D721Med (cell line): ENCODE data around the gene RIMS4.
A peak's percentile ranks its signal among the peaks of the same experiment; 100 is the strongest.

Source experiments
- DNase-seq: peaks from one replicate; pipeline ENCODE4 v3.0.0; 2011; ENCODE audit warnings: low spot score; ENCODE audit not compliant: insufficient read length
- FAIRE-seq: peaks from 2 replicates; lab custom pipeline; 2011; peaks lifted over from hg19 to GRCh38; lab: Jason Lieb, UNC
- TF ChIP-seq, protein P1 (sequence below): IDR thresholded peaks from 2 replicates; pipeline ENCODE4 v1.5.1; 2012; ENCODE audit warnings: mild to moderate bottlenecking, control low read depth; ENCODE audit not compliant: insufficient read depth; ENCODE audit errors: missing control alignments

Gene RIMS4

DNA sequence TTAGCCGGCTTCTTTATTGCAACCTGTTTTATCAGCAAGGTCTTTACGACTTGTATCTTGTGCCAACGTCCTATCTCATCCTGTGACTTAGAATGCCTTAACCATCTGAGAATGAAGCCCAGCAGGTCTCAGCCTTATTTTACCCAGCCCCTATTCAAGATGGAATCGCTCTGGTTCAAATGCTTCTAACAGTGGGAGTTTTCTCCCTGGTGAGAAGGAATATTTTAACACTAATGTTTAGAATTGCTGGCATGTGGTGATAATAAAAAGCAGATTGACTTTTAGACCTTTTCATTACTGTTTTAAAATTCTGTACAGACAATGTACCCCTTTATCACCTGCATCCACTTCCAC, 74.6 kb downstream of the RIMS4 start:
- TF ChIP-seq, protein P1, sequence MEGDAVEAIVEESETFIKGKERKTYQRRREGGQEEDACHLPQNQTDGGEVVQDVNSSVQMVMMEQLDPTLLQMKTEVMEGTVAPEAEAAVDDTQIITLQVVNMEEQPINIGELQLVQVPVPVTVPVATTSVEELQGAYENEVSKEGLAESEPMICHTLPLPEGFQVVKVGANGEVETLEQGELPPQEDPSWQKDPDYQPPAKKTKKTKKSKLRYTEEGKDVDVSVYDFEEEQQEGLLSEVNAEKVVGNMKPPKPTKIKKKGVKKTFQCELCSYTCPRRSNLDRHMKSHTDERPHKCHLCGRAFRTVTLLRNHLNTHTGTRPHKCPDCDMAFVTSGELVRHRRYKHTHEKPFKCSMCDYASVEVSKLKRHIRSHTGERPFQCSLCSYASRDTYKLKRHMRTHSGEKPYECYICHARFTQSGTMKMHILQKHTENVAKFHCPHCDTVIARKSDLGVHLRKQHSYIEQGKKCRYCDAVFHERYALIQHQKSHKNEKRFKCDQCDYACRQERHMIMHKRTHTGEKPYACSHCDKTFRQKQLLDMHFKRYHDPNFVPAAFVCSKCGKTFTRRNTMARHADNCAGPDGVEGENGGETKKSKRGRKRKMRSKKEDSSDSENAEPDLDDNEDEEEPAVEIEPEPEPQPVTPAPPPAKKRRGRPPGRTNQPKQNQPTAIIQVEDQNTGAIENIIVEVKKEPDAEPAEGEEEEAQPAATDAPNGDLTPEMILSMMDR: no peak
- no peak for FAIRE-seq
- DNase-seq: no peak

DNA sequence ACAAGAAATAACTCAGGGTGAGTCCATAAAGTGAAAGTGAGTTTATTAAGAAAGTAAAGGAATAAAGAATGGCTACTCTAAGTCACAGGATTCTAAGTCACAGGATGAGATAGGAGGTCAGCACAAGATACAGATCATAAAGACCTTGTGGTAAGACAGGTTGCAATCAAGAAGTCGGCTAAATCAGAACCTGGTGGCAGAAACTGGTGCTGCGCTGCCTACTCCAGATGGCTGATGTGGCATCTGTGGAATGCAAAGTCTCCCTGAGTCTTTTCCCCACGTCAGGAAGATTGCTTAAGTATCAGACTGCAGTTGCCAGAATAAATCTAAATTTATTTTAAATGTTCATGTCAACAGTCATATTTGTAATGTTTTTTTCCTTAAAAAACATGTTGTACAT, 75.4 kb downstream of the RIMS4 start:
- TF ChIP-seq, protein P1: no peak
- no peak for DNase-seq

DNA sequence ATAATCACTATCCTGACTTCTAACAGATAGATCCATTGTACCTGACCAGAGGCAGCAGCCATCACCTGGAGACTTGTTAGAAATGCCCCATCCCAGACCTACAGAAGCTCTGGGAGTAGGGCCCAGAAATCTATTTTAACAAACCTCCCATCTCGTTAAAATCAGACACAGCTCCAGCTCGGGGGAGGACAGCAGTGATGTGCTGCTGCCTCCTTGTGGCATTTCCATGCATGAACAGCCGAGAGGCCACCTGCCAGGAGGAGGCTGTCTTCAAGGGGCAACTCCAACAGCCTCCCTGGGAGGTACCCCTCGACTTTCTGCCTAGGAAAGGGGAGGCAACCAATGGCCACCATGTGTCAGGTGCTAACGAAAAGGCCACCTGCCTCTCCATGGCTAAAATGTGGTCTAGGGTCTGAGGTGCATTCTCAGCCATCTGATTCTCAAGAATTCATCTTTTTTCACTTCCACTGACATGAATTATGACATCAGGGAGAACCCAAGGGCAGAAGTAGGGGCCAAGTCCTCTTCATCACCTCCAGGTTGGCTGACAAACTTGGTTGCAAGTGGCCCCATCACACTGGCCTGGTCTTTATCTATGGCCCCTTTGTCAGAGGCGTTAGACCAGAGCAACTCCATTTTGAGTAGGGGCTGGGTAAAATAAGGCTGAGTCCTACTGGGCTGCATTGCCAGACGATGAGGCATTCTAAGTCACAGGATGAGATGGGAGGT, 76.8 kb downstream of the RIMS4 start:
- FAIRE-seq (no peak), DNase-seq (no peak)
- TF ChIP-seq, protein P1: peak; percentile 95

More for the DNA sequence above, 75.4 kb downstream of the RIMS4 start:
- FAIRE-seq: no peak

DNA sequence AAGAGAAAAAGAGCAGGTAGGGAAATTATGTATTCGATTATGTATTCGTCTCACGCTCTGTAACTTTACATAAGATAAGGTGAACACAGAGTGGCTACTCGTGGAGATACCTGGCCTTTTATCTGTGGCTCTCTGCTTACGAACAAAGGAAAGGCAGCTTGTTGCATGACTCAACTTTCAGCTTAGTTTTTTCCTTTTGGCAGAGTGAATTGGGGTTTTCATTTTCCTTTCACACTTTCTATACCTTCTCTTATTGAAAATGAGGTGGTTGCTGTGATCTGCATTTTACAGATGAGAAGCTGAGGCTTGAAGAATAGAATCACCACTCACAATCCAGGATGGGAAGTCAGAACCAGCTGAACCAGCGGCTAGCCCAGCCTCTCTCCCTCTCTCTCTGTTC, 78.0 kb downstream of the RIMS4 start:
- FAIRE-seq (no peak), DNase-seq (no peak)
- TF ChIP-seq, protein P1: no peak

DNA sequence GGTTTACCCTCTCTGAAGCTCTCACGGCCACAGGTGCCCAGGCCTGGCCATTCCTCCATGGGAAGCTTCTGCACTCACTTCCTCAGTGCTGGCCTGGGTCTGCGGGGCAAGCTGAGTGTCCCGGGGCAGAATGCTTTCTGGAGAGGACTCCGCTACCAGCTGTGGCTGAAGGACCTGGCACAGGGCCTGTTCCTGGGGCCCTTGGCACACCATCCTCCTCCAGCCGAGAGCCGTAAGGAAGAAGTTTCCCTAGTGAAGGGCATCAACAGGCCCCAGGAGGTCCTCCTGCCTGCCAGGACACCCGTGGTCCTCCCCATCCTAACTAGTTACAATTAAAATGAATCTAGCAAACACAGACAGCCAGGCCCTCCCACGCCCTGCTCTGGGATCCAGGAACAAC, 78.7 kb downstream of the RIMS4 start:
- no peak for DNase-seq
- FAIRE-seq: no peak
- TF ChIP-seq, protein P1: no peak

DNA sequence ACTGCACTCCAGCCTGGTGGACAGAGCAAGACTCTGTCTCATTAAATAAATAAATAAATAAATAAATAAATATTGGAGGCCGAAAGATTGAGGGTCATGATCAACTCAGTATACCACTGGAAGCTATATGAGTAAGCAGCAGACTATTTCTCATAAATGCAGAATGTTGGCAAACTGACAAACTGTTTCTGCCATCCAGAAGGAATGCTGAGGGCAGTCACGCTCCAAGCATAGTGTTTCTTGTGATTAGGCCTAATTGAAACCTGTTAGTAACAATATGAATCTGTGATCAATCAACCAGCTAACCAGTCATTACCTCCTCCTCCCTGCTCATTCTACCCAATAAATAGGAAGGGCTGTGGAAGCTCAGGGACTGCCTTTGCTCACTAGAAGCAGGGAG, 79.9 kb downstream of the RIMS4 start:
- DNase-seq (no peak), FAIRE-seq (no peak)
- TF ChIP-seq, protein P1: no peak

DNA sequence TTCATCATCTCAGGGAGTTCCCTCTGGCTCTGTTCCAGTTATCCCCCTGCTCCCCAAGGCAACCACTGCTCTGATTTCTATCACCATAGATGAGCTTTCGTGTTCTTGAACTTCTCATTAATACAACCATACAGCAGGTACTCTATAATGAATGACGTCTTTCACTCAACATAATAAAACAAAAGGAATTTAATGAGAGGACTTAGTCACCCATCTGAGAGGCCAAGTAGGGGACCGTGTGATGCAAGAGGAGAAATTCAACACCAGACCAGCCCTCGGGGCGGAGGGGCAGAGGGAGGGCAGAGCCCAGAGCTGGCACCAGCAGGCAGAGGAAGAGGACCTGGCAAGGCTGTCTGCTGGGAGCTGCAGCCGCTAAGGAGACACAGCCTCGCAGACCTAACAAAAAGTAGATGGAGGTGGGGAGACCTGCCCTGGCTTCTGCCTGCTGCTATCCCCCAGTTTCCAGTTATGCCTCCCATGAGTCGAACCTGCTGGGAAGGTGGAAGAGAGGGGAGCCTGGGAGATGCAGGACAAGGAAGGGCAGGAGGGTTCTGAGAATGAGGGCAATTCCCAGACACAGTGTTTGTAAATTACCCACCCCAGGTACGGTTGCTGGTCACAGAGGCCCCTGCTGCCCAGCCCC, 81.4 kb downstream of the RIMS4 start:
- TF ChIP-seq, protein P1: no peak
- DNase-seq: no peak
- no peak for FAIRE-seq
